ENCODE results near the gene MINDY3.

Gene MINDY3

GRCh38 chr10:15758618-15759017 is 101.7 kb downstream of the MINDY3 start:
- Mint-ChIP-seq H3K4me1 (no peaks in the 10 kb centered on the region), H3K4me3 (no peak overlapping the region), H3K27me3 (peaks cover 20% of the 10 kb centered on the region), H3K27ac (no peak overlapping the region), H3K9me3 (peaks cover 4% of the 10 kb centered on the region), H3K36me3 (ENCODE audit: low read depth) (no peaks in the 10 kb centered on the region)
- ATAC-seq (no peak), DNase-seq (no peak)

- no peak overlapping the region for H3K27ac Mint-ChIP-seq
- H3K36me3 Mint-ChIP-seq (ENCODE audit: low read depth), result no peaks in the 10 kb centered on the region
- DNase-seq (no peak), ATAC-seq (no peak)
- no peaks in the 10 kb centered on the region for H3K4me1 Mint-ChIP-seq
- no peaks in the 10 kb centered on the region for H3K9me3 Mint-ChIP-seq
- no peak overlapping the region for H3K4me3 Mint-ChIP-seq
- H3K27me3 Mint-ChIP-seq, result peaks cover 25% of the 10 kb centered on the region
These were observed 105.4 kb downstream of the MINDY3 start for GRCh38 chr10:15754937-15755336.

- Mint-ChIP-seq H3K9me3 (no peaks in the 10 kb centered on the region), H3K4me3 (no peak overlapping the region), H3K27ac (no peak overlapping the region), H3K27me3 (peaks cover 18% of the 10 kb centered on the region), H3K36me3 (ENCODE audit: low read depth) (no peaks in the 10 kb centered on the region), H3K4me1 (no peaks in the 10 kb centered on the region)
- ATAC-seq (no peak), DNase-seq (no peak)
These were observed 109.3 kb downstream of the MINDY3 start for GRCh38 chr10:15751046-15751445.

- DNase-seq (no peak), ATAC-seq (no peak)
- Mint-ChIP-seq H3K9me3 (no peaks in the 10 kb centered on the region), H3K36me3 (ENCODE audit: low read depth) (no peaks in the 10 kb centered on the region), H3K4me3 (no peak overlapping the region), H3K27ac (no peak overlapping the region), H3K27me3 (peaks cover 14% of the 10 kb centered on the region), H3K4me1 (no peaks in the 10 kb centered on the region)
These were observed 112.2 kb downstream of the MINDY3 start for GRCh38 chr10:15748126-15748525.

GRCh38 chr10:15747632-15748031 is 112.7 kb downstream of the MINDY3 start:
- Mint-ChIP-seq H3K27me3 (peaks cover 10% of the 10 kb centered on the region), H3K4me1 (no peaks in the 10 kb centered on the region), H3K27ac (no peak overlapping the region)

GRCh38 chr10:15745751-15746150 is 114.6 kb downstream of the MINDY3 start:
- no peak for ATAC-seq
- H3K4me3 Mint-ChIP-seq, result no peak overlapping the region
- no peaks in the 10 kb centered on the region for H3K36me3 Mint-ChIP-seq (ENCODE audit: low read depth)
- H3K27me3 Mint-ChIP-seq, result peaks cover 12% of the 10 kb centered on the region
- H3K4me1 Mint-ChIP-seq, result no peaks in the 10 kb centered on the region
- DNase-seq, result no peak
- H3K9me3 Mint-ChIP-seq, result no peaks in the 10 kb centered on the region
- no peak overlapping the region for H3K27ac Mint-ChIP-seq

More at GRCh38 chr10:15747632-15748031, 112.7 kb downstream of the MINDY3 start:
- no peak for DNase-seq
- no peak for ATAC-seq
- Mint-ChIP-seq H3K36me3 (ENCODE audit: low read depth) (no peaks in the 10 kb centered on the region), H3K4me3 (no peak overlapping the region), H3K9me3 (no peaks in the 10 kb centered on the region)

- Mint-ChIP-seq H3K27me3 (peaks cover 12% of the 10 kb centered on the region), H3K4me3 (no peak overlapping the region), H3K36me3 (ENCODE audit: low read depth) (no peaks in the 10 kb centered on the region), H3K4me1 (no peaks in the 10 kb centered on the region), H3K27ac (no peak overlapping the region), H3K9me3 (no peaks in the 10 kb centered on the region)
- ATAC-seq (peak; percentile 15), DNase-seq (peak; percentile 44)
These were observed 116.0 kb downstream of the MINDY3 start for GRCh38 chr10:15744217-15744865.

GRCh38 chr10:15743443-15743842 is 116.9 kb downstream of the MINDY3 start:
- DNase-seq (no peak), ATAC-seq (no peak)
- Mint-ChIP-seq H3K4me1 (no peaks in the 10 kb centered on the region), H3K9me3 (no peaks in the 10 kb centered on the region), H3K27me3 (peaks cover 11% of the 10 kb centered on the region), H3K36me3 (ENCODE audit: low read depth) (no peaks in the 10 kb centered on the region), H3K4me3 (no peak overlapping the region), H3K27ac (no peak overlapping the region)

GRCh38 chr10:15742836-15743235 is 117.5 kb downstream of the MINDY3 start:
- peaks cover 11% of the 10 kb centered on the region for H3K27me3 Mint-ChIP-seq
- H3K4me3 Mint-ChIP-seq, result no peak overlapping the region
- H3K27ac Mint-ChIP-seq, result no peak overlapping the region
- H3K9me3 Mint-ChIP-seq, result no peaks in the 10 kb centered on the region
- no peaks in the 10 kb centered on the region for H3K36me3 Mint-ChIP-seq (ENCODE audit: low read depth)
- no peak for ATAC-seq
- no peak for DNase-seq
- H3K4me1 Mint-ChIP-seq, result no peaks in the 10 kb centered on the region

GRCh38 chr10:15742102-15742501 is 118.2 kb downstream of the MINDY3 start:
- H3K27ac Mint-ChIP-seq, result no peak overlapping the region
- ATAC-seq, result no peak
- peaks cover 11% of the 10 kb centered on the region for H3K27me3 Mint-ChIP-seq
- DNase-seq, result no peak
- H3K9me3 Mint-ChIP-seq, result no peaks in the 10 kb centered on the region
- no peaks in the 10 kb centered on the region for H3K4me1 Mint-ChIP-seq
- no peaks in the 10 kb centered on the region for H3K36me3 Mint-ChIP-seq (ENCODE audit: low read depth)
- no peak overlapping the region for H3K4me3 Mint-ChIP-seq

- Mint-ChIP-seq H3K4me3 (no peak overlapping the region), H3K27me3 (peaks cover 11% of the 10 kb centered on the region), H3K4me1 (no peaks in the 10 kb centered on the region), H3K27ac (no peak overlapping the region), H3K9me3 (no peaks in the 10 kb centered on the region), H3K36me3 (ENCODE audit: low read depth) (no peaks in the 10 kb centered on the region)
- DNase-seq (no peak), ATAC-seq (no peak)
These were observed 118.7 kb downstream of the MINDY3 start for GRCh38 chr10:15741581-15741980.

- no peak overlapping the region for H3K4me3 Mint-ChIP-seq
- H3K27ac Mint-ChIP-seq, result no peak overlapping the region
- peaks cover 10% of the 10 kb centered on the region for H3K27me3 Mint-ChIP-seq
- no peak for ATAC-seq
- no peak for DNase-seq
- H3K4me1 Mint-ChIP-seq, result no peaks in the 10 kb centered on the region
- H3K36me3 Mint-ChIP-seq (ENCODE audit: low read depth), result no peaks in the 10 kb centered on the region
- H3K9me3 Mint-ChIP-seq, result no peaks in the 10 kb centered on the region
These were observed 120.0 kb downstream of the MINDY3 start for GRCh38 chr10:15740261-15740660.

GRCh38 chr10:15739254-15739970 is 120.9 kb downstream of the MINDY3 start:
- H3K27me3 Mint-ChIP-seq, result peaks cover 10% of the 10 kb centered on the region
- no peaks in the 10 kb centered on the region for H3K36me3 Mint-ChIP-seq (ENCODE audit: low read depth)
- H3K4me1 Mint-ChIP-seq, result no peaks in the 10 kb centered on the region
- H3K9me3 Mint-ChIP-seq, result no peaks in the 10 kb centered on the region
- no peak overlapping the region for H3K4me3 Mint-ChIP-seq
- DNase-seq (no peak), ATAC-seq (no peak)
- H3K27ac Mint-ChIP-seq, result no peak overlapping the region

GRCh38 chr10:15738270-15738925 is 121.9 kb downstream of the MINDY3 start:
- Mint-ChIP-seq H3K9me3 (no peaks in the 10 kb centered on the region), H3K4me3 (no peak overlapping the region), H3K27me3 (peaks cover 10% of the 10 kb centered on the region), H3K4me1 (no peaks in the 10 kb centered on the region), H3K27ac (no peak overlapping the region), H3K36me3 (ENCODE audit: low read depth) (no peaks in the 10 kb centered on the region)
- DNase-seq (no peak), ATAC-seq (no peak)

- DNase-seq (no peak), ATAC-seq (no peak)
- peaks cover 11% of the 10 kb centered on the region for H3K27me3 Mint-ChIP-seq
- H3K9me3 Mint-ChIP-seq, result no peaks in the 10 kb centered on the region
- no peaks in the 10 kb centered on the region for H3K36me3 Mint-ChIP-seq (ENCODE audit: low read depth)
- H3K4me3 Mint-ChIP-seq, result no peak overlapping the region
- H3K4me1 Mint-ChIP-seq, result no peaks in the 10 kb centered on the region
- no peak overlapping the region for H3K27ac Mint-ChIP-seq
These were observed 122.7 kb downstream of the MINDY3 start for GRCh38 chr10:15737656-15738055.
